Measurements from ENCODE around the gene LST1. TPM values are rescaled to one million over a fixed set of nuclear protein-coding genes. Genes with fewer than 3 reads are reported as not detected.
"Not testable (repeated sequence)": the region's sequence is repeated elsewhere in the genome, so short reads cannot be mapped to it uniquely, and the experiment has no call there.

Gene LST1
- total and polyA plus RNA-seq, 9 donors, result 3.8 to 34.0 (median 8.6) TPM

- DNase-seq, result peak; percentile 80 to 91 (median 90)
- peaks cover 6% of the 10 kb centered on the region for H3K4me1 ChIP-seq (ENCODE audit: insufficient read depth)
- no peaks in the 10 kb centered on the region for H3K36me3 ChIP-seq
- TF ChIP-seq EP300 (IDR thresholded peaks at IDR 0.05) (no peak), CTCF (IDR thresholded peaks at IDR 0.05) (peak; percentile 89 to 95 (median 94)), POLR2A (IDR thresholded peaks at IDR 0.05) (peak; percentile 19)
- H3K4me3 ChIP-seq, result peak within 1 kb of the TSS; percentile 42
- 2 to 5% (median 3%) methylated on average over 11 of the region's 11 CpGs for WGBS, 3 donors
- no peaks in the 10 kb centered on the region for H3K9me3 ChIP-seq
- H3K27me3 ChIP-seq, result no peaks in the 10 kb centered on the region
- intact Hi-C loops (cut with DNase I), result loop anchor here (1.0 to 10.0 kb wide), 6 partner anchors 36 to 288 kb away; partner anchors contain the start of genes AIF1 (in 1 of the 4) and LTB (in 1 of the 4)
- H3K27ac ChIP-seq, result peak within 1 kb of the TSS; percentile 10 to 69
Measured at GRCh38 chr6:31546339-31546957, 39.6 kb upstream of the LST1 start, which contains the start of gene ATP6V1G2. ATP6V1G2 (minus strand) TSS chr6:31546608; CDS start chr6:31546559, 49 bp downstream.

DNA sequence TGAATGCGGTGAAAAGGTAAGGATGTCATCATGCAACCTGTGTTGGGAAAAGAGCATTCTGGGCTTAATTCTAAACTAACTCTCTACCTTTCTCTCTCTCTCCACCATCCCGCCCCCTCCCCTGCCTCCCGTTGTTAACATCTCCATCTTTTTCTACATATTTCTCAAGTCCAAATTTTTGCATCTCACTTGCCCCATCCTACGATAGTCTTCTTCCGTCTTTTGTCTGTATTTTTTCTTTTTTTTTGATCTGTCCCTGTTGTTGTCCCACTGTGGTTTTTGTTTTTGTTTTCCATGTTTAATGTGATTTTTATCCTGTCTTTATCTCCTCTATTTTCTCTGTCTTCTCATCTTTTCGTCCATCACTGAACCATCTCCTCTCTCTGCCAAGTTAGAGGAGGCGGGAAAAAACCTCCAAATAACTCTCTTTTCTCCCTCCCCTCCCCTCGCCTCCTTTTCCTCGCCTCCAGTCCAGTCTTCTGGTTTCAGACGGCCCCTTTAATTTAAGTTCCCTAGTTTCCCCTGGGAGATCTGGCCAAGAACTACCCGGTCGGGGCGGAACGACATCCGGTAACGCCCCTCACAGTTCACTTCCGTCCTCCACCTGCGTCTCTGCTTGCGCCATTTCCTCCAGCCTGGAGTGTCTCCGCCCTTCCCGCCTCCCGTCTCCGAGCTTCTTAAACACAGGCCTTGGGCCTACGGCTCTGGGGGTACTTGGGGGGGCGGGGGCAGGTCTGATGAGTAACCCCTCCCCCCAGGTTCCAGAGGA lies 38.9 kb upstream of the LST1 start, which contains the start of gene NFKBIL1:
TSS of gene NFKBIL1 (plus strand) at position 651 of the 769 bp plus-strand sequence. CDS start at position 738, 87 bp downstream.
- peak within 1 kb of the TSS; percentile 18 to 69 for H3K27ac ChIP-seq
- H3K4me1 ChIP-seq (ENCODE audit: insufficient read depth), result peaks cover 6% of the 10 kb centered on the region
- no peaks in the 10 kb centered on the region for H3K36me3 ChIP-seq
- H3K9me3 ChIP-seq, result no peaks in the 10 kb centered on the region
- intact Hi-C loops (cut with DNase I), result loop anchor here (1.0 to 10.0 kb wide), 6 partner anchors 35 to 288 kb away; partner anchors contain the start of genes AIF1 (in 1 of the 4) and LTB (in 1 of the 4)
- no peaks in the 10 kb centered on the region for H3K27me3 ChIP-seq
- TF ChIP-seq POLR2A (IDR thresholded peaks at IDR 0.05) (peak; percentile 63), CTCF (IDR thresholded peaks at IDR 0.05) (no peak)
- peak; percentile 94 to 97 (median 94) for DNase-seq
- H3K4me3 ChIP-seq, result peak within 1 kb of the TSS; percentile 42
- 1% methylated on average over 25 of the region's 25 CpGs for WGBS, 3 donors

DNA sequence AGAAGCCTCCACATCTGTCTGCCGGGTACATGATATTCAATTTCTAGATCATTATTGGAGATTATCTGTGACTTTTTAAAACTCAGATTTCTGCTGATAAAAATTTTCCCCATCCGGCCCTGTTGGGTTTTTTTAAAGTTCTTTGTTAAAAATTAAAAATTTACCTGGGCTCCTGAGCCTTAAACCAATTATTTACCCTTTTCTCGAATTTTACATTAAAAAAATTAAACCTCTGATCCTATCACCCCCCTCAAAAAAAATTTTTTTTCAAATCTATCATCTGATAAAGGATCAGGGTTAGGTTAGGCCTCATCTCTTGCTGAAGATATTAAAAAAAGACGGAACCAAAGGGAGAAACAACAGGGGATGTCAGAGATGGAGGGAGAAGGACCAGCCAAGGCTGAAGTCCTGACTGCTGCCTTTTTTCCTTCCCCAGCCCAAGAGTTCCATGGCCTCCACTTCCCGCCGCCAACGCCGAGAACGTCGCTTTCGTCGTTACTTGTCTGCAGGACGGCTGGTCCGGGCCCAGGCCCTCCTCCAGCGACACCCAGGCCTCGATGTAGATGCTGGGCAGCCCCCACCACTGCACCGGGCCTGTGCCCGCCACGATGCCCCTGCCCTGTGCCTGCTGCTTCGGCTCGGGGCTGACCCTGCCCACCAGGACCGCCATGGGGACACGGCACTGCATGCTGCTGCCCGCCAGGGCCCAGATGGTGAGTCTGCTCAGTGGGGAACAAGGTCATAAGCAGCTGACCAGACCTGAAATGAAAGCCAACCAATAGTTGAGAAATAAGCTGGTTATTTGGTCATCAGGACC lies 38.1 kb upstream of the LST1 start:
- TF ChIP-seq POLR2A (IDR thresholded peaks at IDR 0.05) (no peak), CTCF (IDR thresholded peaks at IDR 0.05) (no peak), EP300 (IDR thresholded peaks at IDR 0.05) (no peak)
- Histone ChIP-seq H3K4me1 (ENCODE audit: insufficient read depth) (peaks cover 6% of the 10 kb centered on the region), H3K36me3 (no peaks in the 10 kb centered on the region), H3K27ac (peak overlapping the region; percentile 18 to 69), H3K27me3 (no peaks in the 10 kb centered on the region), H3K4me3 (peak overlapping the region; percentile 42), H3K9me3 (no peaks in the 10 kb centered on the region)
- WGBS, 3 donors, result 60 to 75% (median 61%) methylated on average over 24 of the region's 24 CpGs
- intact Hi-C loops (cut with DNase I), result loop anchor here in 3 of 4 donors (5.0 to 10.0 kb wide), 5 partner anchors 34 to 287 kb away; partner anchors contain the start of genes AIF1 (in 1 of the 3) and LTB (in 1 of the 3)
- DNase-seq, result peak; percentile 25 to 66 (median 60)

DNA sequence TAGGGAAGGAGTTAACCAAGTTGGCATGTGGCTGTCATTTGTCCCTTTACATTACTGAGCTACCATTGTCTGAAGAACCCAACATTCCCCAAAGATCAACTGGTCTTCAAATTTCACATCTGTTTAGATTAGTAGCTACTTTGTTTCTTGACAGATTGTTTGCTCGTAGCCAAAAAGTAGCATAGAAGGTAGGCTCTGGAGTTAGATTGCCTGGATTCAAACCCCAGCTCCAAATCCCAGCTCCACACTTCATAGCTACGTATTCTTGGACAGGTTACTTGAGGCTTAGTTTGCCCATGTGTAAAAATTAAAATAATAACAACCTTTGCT lies 37.6 kb upstream of the LST1 start:
- no peaks in the 10 kb centered on the region for H3K27me3 ChIP-seq
- 91 to 95% (median 94%) methylated on average over 2 of the region's 2 CpGs for WGBS, 3 donors
- H3K9me3 ChIP-seq, result no peaks in the 10 kb centered on the region
- no peak for DNase-seq
- no peak for TF ChIP-seq CTCF (IDR thresholded peaks at IDR 0.05)
- TF ChIP-seq EP300 (IDR thresholded peaks at IDR 0.05), result no peak
- TF ChIP-seq POLR2A (IDR thresholded peaks at IDR 0.05), result no peak
- H3K27ac ChIP-seq, result peak overlapping the region; percentile 18 to 69
- no peaks in the 10 kb centered on the region for H3K36me3 ChIP-seq
- intact Hi-C loops (cut with DNase I), result loop anchor here in 3 of 4 donors (5.0 to 10.0 kb wide), 5 partner anchors 34 to 286 kb away; partner anchors contain the start of genes AIF1 (in 1 of the 3) and LTB (in 1 of the 3)
- H3K4me3 ChIP-seq, result no peak overlapping the region
- peaks cover 6% of the 10 kb centered on the region for H3K4me1 ChIP-seq (ENCODE audit: insufficient read depth)

GRCh38 chr6:31551371-31551770 lies 34.7 kb upstream of the LST1 start:
- H3K4me3 ChIP-seq; H3K27me3 ChIP-seq; intact Hi-C loops (cut with DNase I); H3K36me3 ChIP-seq; H3K27ac ChIP-seq; H3K4me1 ChIP-seq (ENCODE audit: insufficient read depth); H3K9me3 ChIP-seq: not testable (repeated sequence)
- WGBS, 3 donors, result 67 to 73% (median 72%) methylated on average over 5 of the region's 5 CpGs
- peak in 1 of 5 donors; percentile 38 for DNase-seq
